K562 (cell line): Measurements from ENCODE around the gene MATR3. TPM values are rescaled to one million over a fixed set of nuclear protein-coding genes. Genes with fewer than 3 reads are reported as not detected.

Experiments
- BMI1 ChIP-seq: fragments of 150-350 bp; IDR thresholded peaks from 2 replicates; pipeline ENCODE4 v1.6.1; 2014; ENCODE audit warnings: low read length
- CHD7 ChIP-seq: fragments of 200-600 bp; sonication (generic); IDR thresholded peaks from one replicate; pipeline ENCODE4 v1.6.1; 2012; ENCODE audit warnings: mild to moderate bottlenecking, low read depth, low read length, inconsistent platforms
- CTCFL ChIP-seq: IDR thresholded peaks from 2 replicates; pipeline ENCODE4 v1.6.1; 2011; ENCODE audit warnings: borderline replicate concordance, low read depth, mild to moderate bottlenecking, moderate library complexity, low read length; ENCODE audit not compliant: insufficient read depth, poor library complexity, severe bottlenecking
- RBM17 ChIP-seq: fragments of 200-400 bp; formaldehyde crosslinking; IDR thresholded peaks from 2 replicates; pipeline ENCODE4 v1.6.1; 2017; ENCODE audit warnings: low read depth, mild to moderate bottlenecking, low read length, borderline replicate concordance
- SAFB2 ChIP-seq: fragments of 200-400 bp; formaldehyde crosslinking; IDR thresholded peaks from 2 replicates; pipeline ENCODE4 v1.6.1; 2018; ENCODE audit warnings: borderline replicate concordance, low read length, low read depth, moderate library complexity; ENCODE audit not compliant: severe bottlenecking
- SRSF7 ChIP-seq: fragments of 200-400 bp; formaldehyde crosslinking; optimal IDR thresholded peaks from 2 replicates; pipeline ENCODE3; 2017; ENCODE audit warnings: mild to moderate bottlenecking, low read depth, low read length
- ZBTB11 ChIP-seq, 3 experiments: fragments of 200-800 bp in 1 of 3; fragments of 250-450 bp in 1 of 3; fragments of 450-650 bp in 1 of 3; sonication (Bioruptor Pico) in 1 of 3; sonication (Bioruptor generic) in 1 of 3; formaldehyde crosslinking in 1 of 3; IDR thresholded peaks; 2 replicates each; pipeline versions ENCODE4 v1.6.1 to v1.8.0; 2016 to 2022; ENCODE audit warnings: mild to moderate bottlenecking in 2 of 3, missing genetic modification characterization in 2 of 3, missing compliant biosample characterization in 1 of 3, moderate library complexity in 1 of 3
- ZNF174 ChIP-seq: fragments of 250-450 bp; sonication (Bioruptor Pico); IDR thresholded peaks from 2 replicates; pipeline ENCODE4 v1.4.0; 2020; ENCODE audit warnings: mild to moderate bottlenecking
- polyA plus RNA-seq, 8 experiments: library from polyadenylated mRNA; depleted of rRNA in 4 of 8; stranded (reverse) in 5 of 8; unstranded in 3 of 8; fragments of >200 nt; fragmentation: Nextera tagmentation in 2 of 8; fragmentation: Illumina TruSeq in 1 of 8; extraction: Ambion mirVana in 2 of 8; extraction: Trizol in 1 of 8; gene quantifications; 2 replicates each; pipeline versions ENCODE4 v1.2.1 to v1.2.3, GENCODE V29; 2011 to 2014; ENCODE audit warnings: inconsistent platforms in 1 of 8, missing spikeins in 1 of 8
- total RNA-seq, 7 experiments: library from RNA; depleted of rRNA in 6 of 7; stranded (reverse); fragments of >200 nt in 6 of 7; fragmentation: Illumina TruSeq in 2 of 7; extraction: Trizol in 2 of 7; gene quantifications; 2 replicates each; pipeline versions ENCODE4 v1.2.1 to v1.2.3, GENCODE V29; 2011 to 2021; ENCODE audit warnings: low replicate concordance in 1 of 7

The MATR3 gene
- total and polyA plus RNA-seq, 9 of the 15 experiments (the other 6 are each of a cell fraction or from before 2014, with no cell fraction given): 150 to 425 (median 263) TPM

- TF ChIP-seq CHD7 (no peak), ZNF174 (CRISPR knock-in tag) (no peak), ZBTB11 (CRISPR knock-in tag; IDR thresholded peaks at IDR 0.05) (peak in 1 of 3 experiments; percentile 74; a peak in 2 of 6 replicates), SRSF7 (no peak), RBM17 (no peak), SAFB2 (no peak), BMI1 (no peak), CTCFL (no peak)
These were observed 19.8 kb upstream of the MATR3 start (continued) for GRCh38 chr5:139273572-139274289.
